ENCODE measurements around the gene SDR9C7. TPM values are rescaled to one million over a fixed set of nuclear protein-coding genes. Genes with fewer than 3 reads are reported as not detected.

Gene SDR9C7
- total and polyA plus RNA-seq, 8 donors, result 0.10 to 0.21 (median 0.18) TPM; not detected in 3

DNA sequence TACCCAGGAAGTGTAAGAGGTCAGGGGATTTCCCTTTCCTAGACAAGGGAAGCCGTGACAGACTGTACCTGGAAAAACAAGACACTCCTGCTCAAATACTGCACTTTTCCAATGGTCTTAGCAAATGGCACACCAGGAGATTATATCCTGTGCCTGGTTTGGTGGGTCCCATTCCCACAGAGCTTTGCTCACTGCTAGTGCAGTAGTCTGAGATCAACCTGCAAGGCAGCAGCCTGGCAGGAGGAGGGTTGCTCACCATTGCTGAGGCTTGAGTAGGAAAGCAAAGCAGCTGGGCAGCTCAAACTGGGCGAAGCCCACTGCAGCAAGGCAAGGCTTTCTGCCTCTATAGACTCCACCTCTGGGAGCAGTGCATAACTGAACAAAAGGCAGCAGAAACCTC lies 24.2 kb upstream of the SDR9C7 start:
- intact Hi-C loops (cut with DNase I), result no loop called here
- Histone ChIP-seq H3K27me3 (no peaks in the 10 kb centered on the region), H3K4me1 (peaks cover 0 to 10% of the 10 kb centered on the region in 2 donors), H3K27ac (no peak overlapping the region), H3K36me3 (no peaks in the 10 kb centered on the region), H3K9me3 (peaks cover 0 to 10% of the 10 kb centered on the region in 2 donors), H3K4me3 (no peak overlapping the region)
- DNase-seq, result no peak
- no peak for ATAC-seq
- TF ChIP-seq, protein P1, sequence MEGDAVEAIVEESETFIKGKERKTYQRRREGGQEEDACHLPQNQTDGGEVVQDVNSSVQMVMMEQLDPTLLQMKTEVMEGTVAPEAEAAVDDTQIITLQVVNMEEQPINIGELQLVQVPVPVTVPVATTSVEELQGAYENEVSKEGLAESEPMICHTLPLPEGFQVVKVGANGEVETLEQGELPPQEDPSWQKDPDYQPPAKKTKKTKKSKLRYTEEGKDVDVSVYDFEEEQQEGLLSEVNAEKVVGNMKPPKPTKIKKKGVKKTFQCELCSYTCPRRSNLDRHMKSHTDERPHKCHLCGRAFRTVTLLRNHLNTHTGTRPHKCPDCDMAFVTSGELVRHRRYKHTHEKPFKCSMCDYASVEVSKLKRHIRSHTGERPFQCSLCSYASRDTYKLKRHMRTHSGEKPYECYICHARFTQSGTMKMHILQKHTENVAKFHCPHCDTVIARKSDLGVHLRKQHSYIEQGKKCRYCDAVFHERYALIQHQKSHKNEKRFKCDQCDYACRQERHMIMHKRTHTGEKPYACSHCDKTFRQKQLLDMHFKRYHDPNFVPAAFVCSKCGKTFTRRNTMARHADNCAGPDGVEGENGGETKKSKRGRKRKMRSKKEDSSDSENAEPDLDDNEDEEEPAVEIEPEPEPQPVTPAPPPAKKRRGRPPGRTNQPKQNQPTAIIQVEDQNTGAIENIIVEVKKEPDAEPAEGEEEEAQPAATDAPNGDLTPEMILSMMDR (IDR thresholded peaks at IDR 0.05), result no peak

DNA sequence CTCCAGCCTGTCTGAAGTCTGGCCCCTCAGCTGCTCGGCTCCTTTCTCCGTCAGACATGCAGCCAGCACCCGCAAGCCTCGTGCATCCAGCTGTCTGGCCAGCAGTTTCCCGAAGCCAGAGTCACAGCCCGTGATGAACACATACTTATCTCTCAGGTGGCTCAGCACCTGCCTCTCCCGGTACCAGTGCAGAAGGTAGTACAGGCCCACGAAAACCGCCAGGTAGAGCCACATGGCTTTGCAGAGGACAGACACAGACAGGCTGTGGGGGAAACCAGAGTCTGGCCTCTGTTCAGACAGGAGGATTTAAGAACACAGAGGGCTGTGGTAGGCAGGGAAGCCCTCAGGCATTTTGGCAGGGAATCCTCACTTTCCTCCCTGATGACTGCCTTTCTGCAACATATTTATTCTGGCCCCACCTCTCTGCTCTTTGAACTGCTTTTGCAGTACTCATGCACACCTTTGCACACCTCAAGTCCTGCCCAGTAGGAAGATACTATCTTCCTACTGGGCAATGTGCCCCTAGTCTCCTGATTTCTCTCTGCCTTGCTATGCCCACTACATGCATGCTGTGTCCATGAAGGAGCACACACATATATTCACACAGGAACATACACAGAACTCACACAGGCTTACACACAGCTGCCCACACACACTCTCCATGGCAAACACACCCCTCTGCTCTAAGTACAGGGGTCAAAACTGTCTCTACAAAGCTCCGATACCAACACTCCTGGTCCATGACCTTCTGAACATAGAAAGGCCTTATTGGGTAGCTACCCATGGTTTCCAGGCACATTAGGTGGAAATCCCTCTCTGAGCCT lies 23.2 kb upstream of the SDR9C7 start, which contains the start of gene RDH16:
Gene RDH16 (minus strand): TSS at position 380 of the 824 bp plus-strand sequence. CDS start 146 bp downstream, at position 234.
- no peak within 1 kb of the TSS for H3K27ac ChIP-seq
- ATAC-seq (no peak), DNase-seq (peak in 1 of 4 donors; percentile 35)
- peaks cover 0 to 10% of the 10 kb centered on the region in 2 donors for H3K9me3 ChIP-seq
- no peaks in the 10 kb centered on the region for H3K27me3 ChIP-seq
- no peak within 1 kb of the TSS for H3K4me3 ChIP-seq
- TF ChIP-seq, protein P1 (IDR thresholded peaks at IDR 0.05), result no peak
- H3K36me3 ChIP-seq, result no peaks in the 10 kb centered on the region
- peaks cover 0 to 10% of the 10 kb centered on the region in 2 donors for H3K4me1 ChIP-seq
- intact Hi-C loops (cut with DNase I), result no loop called here

DNA sequence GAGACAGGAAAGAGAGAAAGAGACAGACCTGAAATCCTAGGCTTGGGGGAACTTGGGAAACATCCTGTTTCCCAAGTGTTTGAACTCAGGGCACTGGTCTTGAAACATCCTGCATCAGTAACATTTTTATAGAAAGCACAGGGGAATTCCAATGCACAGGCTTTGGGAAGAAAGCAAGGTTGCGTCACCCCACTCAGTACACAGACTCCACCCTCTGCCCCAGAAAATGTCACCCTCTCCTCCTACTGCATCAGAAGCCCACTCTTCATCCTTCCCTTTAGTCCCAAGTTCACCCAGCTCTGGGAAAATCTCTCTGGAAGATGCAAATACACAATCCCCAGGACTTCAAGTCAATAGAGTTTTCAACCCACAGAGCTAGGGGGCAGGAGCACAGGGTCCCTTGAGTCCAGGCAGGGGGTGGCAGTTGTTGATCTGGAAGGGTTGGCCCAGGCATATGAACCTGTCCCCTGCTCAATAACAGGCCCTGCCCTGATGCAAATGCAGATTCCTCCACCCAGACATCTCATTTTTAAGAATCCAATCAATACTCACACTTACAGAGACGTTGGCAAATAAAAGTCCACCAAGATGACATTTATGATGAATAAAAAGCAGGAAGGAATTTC lies 21.5 kb upstream of the SDR9C7 start:
- DNase-seq (no peak), ATAC-seq (peak; percentile 59)
- no peak overlapping the region for H3K4me3 ChIP-seq
- H3K4me1 ChIP-seq, result peaks cover 0 to 10% of the 10 kb centered on the region in 2 donors
- TF ChIP-seq, protein P1 (IDR thresholded peaks at IDR 0.05), result no peak
- H3K9me3 ChIP-seq, result peaks cover 0 to 10% of the 10 kb centered on the region in 2 donors
- no peak overlapping the region for H3K27ac ChIP-seq
- H3K36me3 ChIP-seq, result no peaks in the 10 kb centered on the region
- intact Hi-C loops (cut with DNase I), result no loop called here
- H3K27me3 ChIP-seq, result no peaks in the 10 kb centered on the region

DNA sequence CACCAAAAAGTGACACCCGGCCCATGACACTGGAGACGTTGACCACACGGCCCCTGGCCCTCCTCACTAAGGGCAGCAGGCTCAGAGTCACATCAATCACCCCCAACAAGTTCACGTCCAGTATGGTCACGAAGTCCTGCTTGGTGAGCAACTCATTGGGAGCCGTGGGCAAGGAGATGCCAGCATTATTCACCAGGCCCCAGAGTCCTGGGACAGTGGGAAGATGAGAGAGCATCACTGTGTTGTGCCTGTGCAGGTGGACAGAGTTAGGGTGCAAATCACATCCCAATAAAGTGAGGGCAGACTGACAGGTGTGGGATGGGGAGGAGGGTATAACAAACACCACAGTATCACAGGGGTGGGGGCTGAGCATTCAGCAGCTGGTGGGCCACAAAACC lies 20.7 kb upstream of the SDR9C7 start:
- DNase-seq (peak in 1 of 4 donors; percentile 17), ATAC-seq (no peak)
- H3K9me3 ChIP-seq, result peaks cover 0 to 10% of the 10 kb centered on the region in 2 donors
- TF ChIP-seq, protein P1 (IDR thresholded peaks at IDR 0.05), result no peak
- H3K27me3 ChIP-seq, result no peaks in the 10 kb centered on the region
- intact Hi-C loops (cut with DNase I), result no loop called here
- H3K36me3 ChIP-seq, result no peaks in the 10 kb centered on the region
- peaks cover 0 to 10% of the 10 kb centered on the region in 2 donors for H3K4me1 ChIP-seq
- no peak overlapping the region for H3K27ac ChIP-seq
- H3K4me3 ChIP-seq, result no peak overlapping the region

Measured in left lung (tissue), 10 donors.